ENCODE measurements around the gene RADX. TPM values are rescaled to one million over a fixed set of nuclear protein-coding genes. Genes with fewer than 3 reads are reported as not detected.

Gene RADX
- total and polyA plus RNA-seq, 5 donors from 2014 or later: 0.81 to 12.4 (median 1.9) TPM

GRCh38 chrX:106606571-106606970, 5.2 kb upstream of the RADX start:
- Mint-ChIP-seq H3K4me3 (no peak overlapping the region), H3K4me1 (peaks cover 0 to 10% (median 7%) of the 10 kb centered on the region in 4 donors), H3K27ac (no peak overlapping the region), H3K36me3 (no peaks in the 10 kb centered on the region), H3K9me3 (peaks cover 0 to 2% (median 0%) of the 10 kb centered on the region in 7 donors), H3K27me3 (peaks cover 2% of the 10 kb centered on the region)
- no peaks in the 10 kb centered on the region for H3K9me3 ChIP-seq (ENCODE audit: control insufficient read depth in 2 of 2, low read length in 2 of 2)
- ATAC-seq (ENCODE audit: low read depth in 2 of 2) (no peak), DNase-seq (no peak)
- H3K4me3 ChIP-seq (ENCODE audit: low read depth, low read length): no peak overlapping the region
- H3K27ac ChIP-seq (ENCODE audit: insufficient read depth, low read length, poor library complexity, severe bottlenecking): no peak overlapping the region
- H3K36me3 ChIP-seq (ENCODE audit: control insufficient read depth, insufficient read depth, low read length): no peaks in the 10 kb centered on the region
- H3K27me3 ChIP-seq (ENCODE audit: control insufficient read depth, insufficient read depth, low read length): no peaks in the 10 kb centered on the region
- H3K4me1 ChIP-seq (ENCODE audit: control insufficient read depth, insufficient read depth, low read length, poor library complexity, severe bottlenecking): no peaks in the 10 kb centered on the region

GRCh38 chrX:106608016-106608415, 3.8 kb upstream of the RADX start:
- peaks cover 7% of the 10 kb centered on the region for H3K27me3 Mint-ChIP-seq
- no peak overlapping the region for H3K27ac Mint-ChIP-seq
- H3K36me3 Mint-ChIP-seq: no peaks in the 10 kb centered on the region
- no peak overlapping the region for H3K4me3 Mint-ChIP-seq
- peak overlapping the region; percentile 67 for H3K27ac ChIP-seq (ENCODE audit: insufficient read depth, low read length, poor library complexity, severe bottlenecking)
- H3K4me3 ChIP-seq (ENCODE audit: low read depth, low read length): peak overlapping the region; percentile 13
- no peaks in the 10 kb centered on the region for H3K9me3 Mint-ChIP-seq
- H3K4me1 ChIP-seq (ENCODE audit: control insufficient read depth, insufficient read depth, low read length, poor library complexity, severe bottlenecking): no peaks in the 10 kb centered on the region
- H3K9me3 ChIP-seq (ENCODE audit: control insufficient read depth in 2 of 2, low read length in 2 of 2): no peaks in the 10 kb centered on the region
- no peaks in the 10 kb centered on the region for H3K36me3 ChIP-seq (ENCODE audit: control insufficient read depth, insufficient read depth, low read length)
- H3K27me3 ChIP-seq (ENCODE audit: control insufficient read depth, insufficient read depth, low read length): no peaks in the 10 kb centered on the region
- H3K4me1 Mint-ChIP-seq: peaks cover 4 to 15% (median 11%) of the 10 kb centered on the region in 4 donors
- ATAC-seq (ENCODE audit: low read depth in 2 of 2) (no peak), DNase-seq (peak; percentile 1 to 33 (median 7))

GRCh38 chrX:106611317-106611678, 480 bp upstream of the RADX start:
- Histone ChIP-seq H3K4me3 (ENCODE audit: low read depth, low read length) (peak overlapping the region; percentile 79), H3K27me3 (ENCODE audit: control insufficient read depth, insufficient read depth, low read length) (no peaks in the 10 kb centered on the region), H3K9me3 (ENCODE audit: control insufficient read depth in 2 of 2, low read length in 2 of 2) (no peaks in the 10 kb centered on the region), H3K36me3 (ENCODE audit: control insufficient read depth, insufficient read depth, low read length) (no peaks in the 10 kb centered on the region), H3K4me1 (ENCODE audit: control insufficient read depth, insufficient read depth, low read length, poor library complexity, severe bottlenecking) (peaks cover 4% of the 10 kb centered on the region), H3K27ac (ENCODE audit: insufficient read depth, low read length, poor library complexity, severe bottlenecking) (peak overlapping the region; percentile 75)
- H3K27ac Mint-ChIP-seq: peak overlapping the region; percentile 38 to 94 (median 92)
- H3K4me1 Mint-ChIP-seq: peaks cover 9 to 23% (median 19%) of the 10 kb centered on the region in 4 donors
- H3K4me3 Mint-ChIP-seq: peak overlapping the region; percentile 91 to 97 (median 94)
- peak in 1 of 2 donors; percentile 25 for ATAC-seq (ENCODE audit: low read depth in 2 of 2)
- H3K27me3 Mint-ChIP-seq: peaks cover 10% of the 10 kb centered on the region
- DNase-seq: no peak
- no peaks in the 10 kb centered on the region for H3K36me3 Mint-ChIP-seq
- no peaks in the 10 kb centered on the region for H3K9me3 Mint-ChIP-seq

DNA sequence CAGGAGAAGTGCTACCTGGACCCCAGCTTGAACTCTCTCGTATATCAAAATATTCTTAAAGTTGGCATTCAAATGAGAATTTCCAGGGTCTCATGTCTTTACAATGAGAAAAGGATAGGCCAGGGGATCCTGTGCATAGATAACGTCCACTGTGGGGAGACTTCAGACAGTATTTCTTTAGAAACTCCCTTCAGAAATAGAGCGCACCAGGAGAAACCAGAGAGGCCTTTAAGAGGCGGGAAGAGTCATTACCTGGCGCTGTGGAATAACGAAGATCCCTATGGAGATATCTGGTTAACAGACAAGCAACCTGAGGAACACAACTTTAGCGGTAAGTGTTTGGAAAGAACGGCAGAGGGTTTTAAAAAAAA, 600 bp downstream of the RADX start:
- ATAC-seq (ENCODE audit: low read depth in 2 of 2): no peak
- Mint-ChIP-seq H3K4me1 (peaks cover 9 to 23% (median 19%) of the 10 kb centered on the region in 4 donors), H3K36me3 (no peaks in the 10 kb centered on the region), H3K27ac (peak overlapping the region in 2 of 3 donors; percentile 92 to 94), H3K9me3 (no peaks in the 10 kb centered on the region), H3K27me3 (peaks cover 10% of the 10 kb centered on the region), H3K4me3 (peak overlapping the region; percentile 91 to 97 (median 94))
- peak overlapping the region; percentile 75 for H3K27ac ChIP-seq (ENCODE audit: insufficient read depth, low read length, poor library complexity, severe bottlenecking)
- H3K27me3 ChIP-seq (ENCODE audit: control insufficient read depth, insufficient read depth, low read length): no peaks in the 10 kb centered on the region
- H3K36me3 ChIP-seq (ENCODE audit: control insufficient read depth, insufficient read depth, low read length): no peaks in the 10 kb centered on the region
- peaks cover 4% of the 10 kb centered on the region for H3K4me1 ChIP-seq (ENCODE audit: control insufficient read depth, insufficient read depth, low read length, poor library complexity, severe bottlenecking)
- peak in 1 of 3 donors; percentile 22 for DNase-seq
- no peaks in the 10 kb centered on the region for H3K9me3 ChIP-seq (ENCODE audit: control insufficient read depth in 2 of 2, low read length in 2 of 2)
- peak overlapping the region; percentile 82 for H3K4me3 ChIP-seq (ENCODE audit: low read depth, low read length)

GRCh38 chrX:106613277-106613676, 1.5 kb downstream of the RADX start:
- H3K27me3 ChIP-seq (ENCODE audit: control insufficient read depth, insufficient read depth, low read length): no peaks in the 10 kb centered on the region
- Mint-ChIP-seq H3K27ac (peak overlapping the region in 2 of 3 donors; percentile 72 to 94), H3K36me3 (no peaks in the 10 kb centered on the region), H3K9me3 (no peaks in the 10 kb centered on the region), H3K27me3 (peaks cover 10% of the 10 kb centered on the region), H3K4me3 (peak overlapping the region; percentile 91 to 97 (median 94)), H3K4me1 (peaks cover 9 to 19% (median 14%) of the 10 kb centered on the region in 4 donors)
- H3K4me3 ChIP-seq (ENCODE audit: low read depth, low read length): peak overlapping the region; percentile 82
- no peak for DNase-seq
- H3K36me3 ChIP-seq (ENCODE audit: control insufficient read depth, insufficient read depth, low read length): no peaks in the 10 kb centered on the region
- H3K4me1 ChIP-seq (ENCODE audit: control insufficient read depth, insufficient read depth, low read length, poor library complexity, severe bottlenecking): peaks cover 4% of the 10 kb centered on the region
- ATAC-seq (ENCODE audit: low read depth in 2 of 2): no peak
- H3K27ac ChIP-seq (ENCODE audit: insufficient read depth, low read length, poor library complexity, severe bottlenecking): no peak overlapping the region
- H3K9me3 ChIP-seq (ENCODE audit: control insufficient read depth in 2 of 2, low read length in 2 of 2): no peaks in the 10 kb centered on the region

- H3K27ac ChIP-seq (ENCODE audit: insufficient read depth, low read length, poor library complexity, severe bottlenecking): no peak overlapping the region
- peak overlapping the region in 1 of 3 donors; percentile 3 for H3K27ac Mint-ChIP-seq
- H3K36me3 ChIP-seq (ENCODE audit: control insufficient read depth, insufficient read depth, low read length): no peaks in the 10 kb centered on the region
- no peak overlapping the region for H3K4me3 ChIP-seq (ENCODE audit: low read depth, low read length)
- no peaks in the 10 kb centered on the region for H3K27me3 ChIP-seq (ENCODE audit: control insufficient read depth, insufficient read depth, low read length)
- H3K36me3 Mint-ChIP-seq: no peaks in the 10 kb centered on the region
- H3K9me3 ChIP-seq (ENCODE audit: control insufficient read depth in 2 of 2, low read length in 2 of 2): no peaks in the 10 kb centered on the region
- no peaks in the 10 kb centered on the region for H3K9me3 Mint-ChIP-seq
- ATAC-seq (ENCODE audit: low read depth in 2 of 2): no peak
- peaks cover 10% of the 10 kb centered on the region for H3K27me3 Mint-ChIP-seq
- H3K4me1 ChIP-seq (ENCODE audit: control insufficient read depth, insufficient read depth, low read length, poor library complexity, severe bottlenecking): peaks cover 4% of the 10 kb centered on the region
- H3K4me1 Mint-ChIP-seq: peaks cover 9 to 19% (median 13%) of the 10 kb centered on the region in 4 donors
- H3K4me3 Mint-ChIP-seq: peak overlapping the region in 1 of 4 donors; percentile 73
- no peak for DNase-seq
Observed at GRCh38 chrX:106615041-106615440, 3.3 kb downstream of the RADX start.

- H3K4me3 ChIP-seq (ENCODE audit: low read depth, low read length): no peak overlapping the region
- H3K27ac ChIP-seq (ENCODE audit: insufficient read depth, low read length, poor library complexity, severe bottlenecking): no peak overlapping the region
- Mint-ChIP-seq H3K36me3 (no peaks in the 10 kb centered on the region), H3K27ac (no peak overlapping the region), H3K4me3 (no peak overlapping the region), H3K9me3 (no peaks in the 10 kb centered on the region), H3K27me3 (no peaks in the 10 kb centered on the region), H3K4me1 (peaks cover 3 to 11% (median 5%) of the 10 kb centered on the region in 4 donors)
- no peaks in the 10 kb centered on the region for H3K4me1 ChIP-seq (ENCODE audit: control insufficient read depth, insufficient read depth, low read length, poor library complexity, severe bottlenecking)
- DNase-seq (peak in 1 of 3 donors; percentile 1), ATAC-seq (ENCODE audit: low read depth in 2 of 2) (no peak)
- no peaks in the 10 kb centered on the region for H3K27me3 ChIP-seq (ENCODE audit: control insufficient read depth, insufficient read depth, low read length)
- H3K9me3 ChIP-seq (ENCODE audit: control insufficient read depth in 2 of 2, low read length in 2 of 2): no peaks in the 10 kb centered on the region
- peaks cover 3% of the 10 kb centered on the region for H3K36me3 ChIP-seq (ENCODE audit: control insufficient read depth, insufficient read depth, low read length)
Observed at GRCh38 chrX:106619797-106620196, 8.0 kb downstream of the RADX start.

- no peak overlapping the region for H3K4me3 Mint-ChIP-seq
- no peak overlapping the region for H3K4me3 ChIP-seq (ENCODE audit: low read depth, low read length)
- no peaks in the 10 kb centered on the region for H3K9me3 ChIP-seq (ENCODE audit: control insufficient read depth in 2 of 2, low read length in 2 of 2)
- ATAC-seq (ENCODE audit: low read depth in 2 of 2) (no peak), DNase-seq (no peak)
- H3K27me3 ChIP-seq (ENCODE audit: control insufficient read depth, insufficient read depth, low read length): no peaks in the 10 kb centered on the region
- no peak overlapping the region for H3K27ac ChIP-seq (ENCODE audit: insufficient read depth, low read length, poor library complexity, severe bottlenecking)
- H3K36me3 ChIP-seq (ENCODE audit: control insufficient read depth, insufficient read depth, low read length): peaks cover 3% of the 10 kb centered on the region
- H3K27me3 Mint-ChIP-seq: no peaks in the 10 kb centered on the region
- H3K27ac Mint-ChIP-seq: no peak overlapping the region
- H3K4me1 Mint-ChIP-seq: peaks cover 0 to 5% (median 0%) of the 10 kb centered on the region in 4 donors
- H3K9me3 Mint-ChIP-seq: no peaks in the 10 kb centered on the region
- H3K36me3 Mint-ChIP-seq: no peaks in the 10 kb centered on the region
- H3K4me1 ChIP-seq (ENCODE audit: control insufficient read depth, insufficient read depth, low read length, poor library complexity, severe bottlenecking): no peaks in the 10 kb centered on the region
Observed at GRCh38 chrX:106621836-106622235, 10.1 kb downstream of the RADX start.
